GM19467 (cell line): ENCODE results near the gene KLHL42.
"Not testable (repeated sequence)": the region's sequence is repeated elsewhere in the genome, so short reads cannot be mapped to it uniquely, and the experiment has no call there.

Source experiments
- ATAC-seq: cut with Tn5 transposase; IDR thresholded peaks from one replicate; pipeline ENCODE4 v1.9.1; 2021; ENCODE audit warnings: mild to moderate bottlenecking, moderate library complexity; ENCODE audit not compliant: unreplicated experiment

KLHL42 gene

GRCh38 chr12:27779920-27780611 lies at the start of gene KLHL42, which contains the start of gene MANSC4:
TSS of gene KLHL42 (plus strand) at chr12:27780233. CDS start at chr12:27780331, 98 bp downstream.
TSS of gene MANSC4 (minus strand) at chr12:27780236. CDS start at chr12:27771276, 8,960 bp downstream.
- peak; percentile 75 for ATAC-seq

- no peak for ATAC-seq
Observed at GRCh38 chr12:27732281-27732680, 47.8 kb upstream of the KLHL42 start.

- ATAC-seq = no peak
Observed at GRCh38 chr12:27733052-27733656, 46.9 kb upstream of the KLHL42 start.

GRCh38 chr12:27733791-27734190 lies 46.2 kb upstream of the KLHL42 start:
- ATAC-seq = no peak

- not testable (repeated sequence) for ATAC-seq
Observed at GRCh38 chr12:27734321-27734720, 45.7 kb upstream of the KLHL42 start.

GRCh38 chr12:27743601-27744000 lies 36.4 kb upstream of the KLHL42 start:
- no peak for ATAC-seq

GRCh38 chr12:27745734-27746133 lies 34.3 kb upstream of the KLHL42 start:
- ATAC-seq = not testable (repeated sequence)

GRCh38 chr12:27747111-27747820 lies 32.8 kb upstream of the KLHL42 start:
- no peak for ATAC-seq

GRCh38 chr12:27751386-27752047 lies 28.5 kb upstream of the KLHL42 start:
- ATAC-seq = no peak

GRCh38 chr12:27754795-27755194 lies 25.2 kb upstream of the KLHL42 start:
- no peak for ATAC-seq

GRCh38 chr12:27756670-27757195 lies 23.3 kb upstream of the KLHL42 start:
- no peak for ATAC-seq

- ATAC-seq = no peak
Observed at GRCh38 chr12:27762757-27763156, 17.3 kb upstream of the KLHL42 start.

GRCh38 chr12:27766587-27766986 lies 13.4 kb upstream of the KLHL42 start:
- ATAC-seq = no peak

- ATAC-seq = no peak
Observed at GRCh38 chr12:27769142-27769673, 10.8 kb upstream of the KLHL42 start.

- ATAC-seq = no peak
Observed at GRCh38 chr12:27771481-27772327, 8.3 kb upstream of the KLHL42 start.

GRCh38 chr12:27772328-27773049 lies 7.5 kb upstream of the KLHL42 start:
- no peak for ATAC-seq

- ATAC-seq = no peak
Observed at GRCh38 chr12:27777141-27777540, 2.9 kb upstream of the KLHL42 start.

GRCh38 chr12:27778206-27778605 lies 1.8 kb upstream of the KLHL42 start:
- ATAC-seq = no peak

GRCh38 chr12:27779416-27779919 lies 565 bp upstream of the KLHL42 start:
- ATAC-seq = peak; percentile 7
